HG03521 (cell line): ENCODE results near the gene GAL3ST2.
"Not testable (repeated sequence)": the region's sequence is repeated elsewhere in the genome, so short reads cannot be mapped to it uniquely, and the experiment has no call there.

Source experiments
- ATAC-seq: cut with Tn5 transposase; IDR thresholded peaks from one replicate; pipeline ENCODE4 v1.9.1; 2021; ENCODE audit warnings: mild to moderate bottlenecking, moderate library complexity; ENCODE audit not compliant: unreplicated experiment

The GAL3ST2 gene

DNA sequence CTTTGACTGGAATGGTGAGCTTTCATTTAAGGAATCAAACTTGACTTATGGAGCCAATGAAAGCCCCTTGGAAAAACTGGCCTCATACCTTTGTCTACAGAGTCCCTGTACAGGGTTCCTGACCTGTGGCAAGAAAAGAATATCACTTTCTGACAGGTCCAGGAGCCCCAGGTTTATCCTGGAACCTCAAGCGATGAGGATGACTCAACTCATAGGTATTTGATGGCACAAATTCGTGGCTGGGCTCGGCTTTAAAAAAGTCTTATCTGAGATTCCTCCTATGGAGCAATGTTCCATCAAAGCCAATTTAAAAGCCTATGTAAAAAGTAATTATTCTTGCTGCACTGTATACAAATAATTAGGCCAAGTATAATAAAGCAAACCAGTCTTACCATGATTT is 14.8 kb downstream of the GAL3ST2 start:
- not testable (repeated sequence) for ATAC-seq

DNA sequence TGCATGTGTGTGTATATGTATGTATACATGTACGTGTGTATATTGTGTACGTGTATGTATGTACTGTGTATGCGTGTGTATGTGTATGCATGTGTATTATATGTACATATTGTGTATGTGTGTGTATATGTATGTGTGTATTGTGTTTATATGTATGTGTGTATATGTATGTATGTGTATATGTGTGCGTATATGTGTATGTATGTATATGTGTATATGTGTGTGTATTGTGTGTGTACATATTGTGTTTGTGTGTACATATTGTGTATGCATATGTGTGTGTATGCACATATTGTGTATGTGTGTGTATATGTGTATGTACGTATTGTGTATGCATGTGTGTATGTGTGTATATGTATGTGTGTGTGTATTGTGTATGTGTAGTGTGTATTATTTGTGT is 16.8 kb downstream of the GAL3ST2 start:
- no peak for ATAC-seq

GRCh38 chr2:241794250-241794823 is 17.7 kb downstream of the GAL3ST2 start:
- no peak for ATAC-seq

DNA sequence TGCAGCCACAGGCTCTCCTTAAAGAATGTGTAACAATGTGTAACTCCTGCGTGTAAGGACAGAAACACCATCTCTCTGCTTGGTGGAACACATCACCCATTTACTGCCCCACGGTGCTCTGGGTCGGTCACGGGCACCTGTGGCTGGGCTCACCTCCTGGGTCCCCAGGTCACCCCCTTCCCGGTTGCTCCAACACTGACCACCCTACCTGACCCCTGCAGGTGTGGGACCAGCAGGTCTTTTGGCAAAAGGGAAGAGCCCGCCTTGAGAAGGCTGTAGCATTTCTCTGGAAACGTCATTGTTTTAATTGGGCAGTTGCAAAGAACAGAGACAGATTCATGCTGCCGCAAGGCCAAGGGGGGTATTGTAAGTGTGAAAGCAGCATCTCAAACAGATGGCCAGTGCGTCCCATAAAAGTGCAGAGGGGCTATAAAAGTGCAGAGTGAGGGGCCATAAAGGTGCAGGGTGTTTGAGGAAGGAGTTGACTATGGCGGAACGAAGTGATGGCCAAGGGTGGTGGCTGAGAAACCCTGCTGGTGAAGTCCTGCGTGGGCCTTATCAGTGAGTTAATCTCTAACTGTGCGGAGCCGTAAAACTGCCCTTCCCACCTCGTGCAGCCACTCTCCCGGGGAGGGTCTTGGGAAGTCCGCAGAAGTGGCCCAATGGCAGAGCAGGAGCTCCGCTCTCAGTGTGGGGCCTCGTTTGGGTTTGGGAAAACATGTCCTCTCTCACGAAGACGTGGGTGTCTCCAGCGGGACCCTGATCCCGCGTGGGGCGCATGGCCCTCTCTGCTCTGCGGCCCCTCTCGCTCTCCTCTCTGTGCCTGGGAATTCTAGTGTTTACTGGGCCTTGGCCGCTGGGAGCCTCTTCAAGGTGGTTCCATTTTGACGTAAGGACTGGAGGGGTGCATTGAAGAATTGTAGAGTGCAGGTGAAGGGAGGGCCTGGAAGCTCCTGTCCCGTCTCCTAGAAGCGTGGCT is 18.7 kb downstream of the GAL3ST2 start:
- no peak for ATAC-seq

DNA sequence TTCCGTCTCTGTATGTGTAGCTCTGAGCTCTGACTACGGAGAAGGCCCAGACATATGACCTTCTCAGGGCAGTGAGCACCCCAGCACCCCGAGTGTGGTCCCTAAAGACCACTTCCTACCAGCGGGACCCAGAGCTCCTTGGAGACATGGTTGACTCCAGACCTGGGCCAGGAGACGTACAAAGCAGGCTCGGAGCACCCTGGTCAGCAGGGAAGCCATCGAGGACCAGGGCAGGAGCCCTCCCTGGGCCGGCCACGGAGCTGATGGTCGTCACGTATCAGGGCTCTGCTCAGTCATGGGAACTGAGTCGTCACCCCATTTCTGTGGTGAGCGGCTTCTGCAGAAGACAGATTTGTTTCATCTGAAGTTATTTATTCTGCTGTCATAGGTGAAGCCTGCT is 19.6 kb downstream of the GAL3ST2 start:
- no peak for ATAC-seq

DNA sequence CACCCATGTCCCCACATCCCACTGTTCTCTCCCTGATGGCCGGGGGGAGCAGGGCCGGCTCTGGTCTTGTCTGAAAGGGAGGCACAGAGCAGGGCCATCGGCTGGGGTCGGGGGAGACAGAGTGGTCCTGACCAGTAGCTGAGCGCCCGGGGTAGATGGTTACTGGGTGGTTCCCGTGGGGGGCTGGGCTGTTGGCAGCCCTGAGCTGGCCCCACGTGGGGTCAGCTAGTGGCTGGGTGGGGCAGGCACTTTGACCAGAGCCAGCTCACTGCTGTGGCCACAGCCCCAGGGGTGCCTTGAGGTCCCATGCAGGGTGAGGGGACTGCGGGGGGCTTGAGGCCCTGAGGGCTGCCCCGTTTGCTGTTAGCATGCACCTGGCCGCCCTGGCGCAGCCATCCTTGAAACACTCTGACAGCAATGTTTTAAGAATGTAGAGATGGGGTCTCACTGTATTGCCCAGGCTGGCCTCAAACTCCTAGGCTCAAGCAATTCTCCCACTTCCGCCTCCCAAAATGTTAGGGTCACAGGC is 20.1 kb downstream of the GAL3ST2 start:
- no peak for ATAC-seq

DNA sequence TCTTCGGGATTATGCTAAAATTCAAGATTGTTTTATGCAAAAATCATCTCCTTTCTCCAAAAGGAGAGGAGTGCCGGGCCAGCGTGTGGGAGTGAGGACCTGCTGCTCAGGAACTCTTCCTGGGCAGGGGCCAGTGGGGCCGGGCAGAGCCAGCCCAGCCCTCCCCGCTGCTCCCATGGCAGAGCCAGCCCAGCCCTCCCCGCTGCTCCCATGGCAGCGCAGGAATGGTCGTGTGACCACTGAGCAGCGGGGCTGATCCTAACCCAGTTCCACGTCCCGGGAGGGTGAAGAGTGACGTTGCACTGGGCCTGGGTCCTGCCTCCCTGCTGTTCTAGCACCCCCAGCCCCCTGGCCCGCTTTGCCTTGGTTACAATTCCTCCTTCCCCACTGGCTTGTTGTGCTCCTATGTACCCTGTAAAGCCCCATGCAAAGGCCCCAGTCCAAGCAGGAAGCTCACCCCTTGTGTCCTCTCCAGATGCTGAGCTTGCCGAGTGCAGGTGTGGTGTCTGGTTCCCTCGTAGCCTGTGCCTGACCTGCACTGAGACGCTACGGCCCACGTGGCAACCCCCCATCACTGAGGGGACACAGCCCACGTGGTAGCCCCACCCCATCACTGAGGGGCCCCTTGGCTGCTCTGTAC is 20.9 kb downstream of the GAL3ST2 start:
- ATAC-seq, result no peak

DNA sequence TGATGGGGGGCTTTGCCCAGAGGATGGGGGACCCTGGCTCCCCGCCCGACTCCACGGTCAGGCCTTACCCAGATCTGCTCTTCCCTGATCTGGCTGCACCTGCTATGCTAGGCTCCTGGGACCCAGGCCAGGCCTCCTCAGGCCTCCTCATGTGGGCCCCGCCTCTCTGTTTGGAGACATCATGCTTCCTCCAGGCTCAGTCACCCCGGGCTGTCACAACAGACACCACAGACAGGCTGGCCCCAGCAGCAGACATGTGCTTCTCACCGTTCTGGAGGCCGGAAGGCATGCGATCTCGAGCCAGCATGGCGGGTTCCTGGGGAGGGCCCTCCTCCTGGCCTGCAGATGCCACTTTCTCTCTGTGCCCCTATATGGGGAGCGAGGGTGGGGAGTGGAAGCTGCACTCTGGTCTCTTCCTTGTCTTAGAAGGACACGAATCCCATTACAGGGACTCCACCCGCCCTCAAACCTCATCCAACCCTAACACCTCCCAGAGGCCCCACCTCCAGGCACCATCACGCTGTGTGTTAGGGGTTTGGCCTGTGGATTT is 21.5 kb downstream of the GAL3ST2 start:
- no peak for ATAC-seq

DNA sequence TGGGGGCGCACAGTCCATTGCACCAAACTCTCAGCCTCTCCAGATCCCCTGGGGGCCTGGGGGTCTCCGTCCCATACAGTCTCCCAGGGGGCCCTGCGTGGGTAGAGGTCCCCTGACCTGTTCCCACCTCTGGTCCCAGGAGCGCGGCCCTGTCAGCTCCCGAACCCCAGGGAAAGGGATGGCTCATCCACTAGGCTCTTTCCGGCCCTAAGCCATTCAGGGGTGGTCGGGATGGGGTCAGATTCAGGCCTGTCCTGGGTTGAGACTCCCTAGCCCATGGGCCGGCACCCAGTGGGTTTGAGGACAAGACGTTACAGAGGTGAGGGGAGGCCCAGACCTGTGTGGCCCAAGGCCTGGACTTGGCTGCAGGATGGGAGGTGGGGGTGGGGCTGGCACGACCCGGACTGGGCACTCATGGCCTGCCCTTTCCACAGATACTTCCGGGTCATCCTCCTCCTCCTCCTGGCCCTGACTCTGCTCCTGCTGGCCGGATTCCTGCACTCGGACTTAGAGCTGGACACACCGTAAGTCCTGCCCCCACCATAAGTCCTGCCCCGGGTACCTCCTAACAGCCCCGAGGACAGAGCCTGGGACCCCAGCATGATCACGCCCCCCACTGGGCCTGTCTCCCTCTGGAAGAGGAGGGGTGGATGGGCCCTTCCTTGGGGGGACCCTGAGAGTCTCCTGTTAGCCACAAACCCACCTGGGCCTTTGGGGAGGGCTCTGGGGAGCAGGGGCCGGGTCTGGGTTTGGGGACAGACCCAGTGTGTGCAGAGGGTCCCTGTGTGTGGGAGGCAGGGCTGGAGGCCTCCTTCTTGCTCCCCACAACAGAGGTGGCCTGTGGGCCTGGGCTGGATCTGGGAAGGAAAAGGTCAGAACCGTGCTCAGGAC is 22.3 kb downstream of the GAL3ST2 start:
- ATAC-seq, result no peak

DNA sequence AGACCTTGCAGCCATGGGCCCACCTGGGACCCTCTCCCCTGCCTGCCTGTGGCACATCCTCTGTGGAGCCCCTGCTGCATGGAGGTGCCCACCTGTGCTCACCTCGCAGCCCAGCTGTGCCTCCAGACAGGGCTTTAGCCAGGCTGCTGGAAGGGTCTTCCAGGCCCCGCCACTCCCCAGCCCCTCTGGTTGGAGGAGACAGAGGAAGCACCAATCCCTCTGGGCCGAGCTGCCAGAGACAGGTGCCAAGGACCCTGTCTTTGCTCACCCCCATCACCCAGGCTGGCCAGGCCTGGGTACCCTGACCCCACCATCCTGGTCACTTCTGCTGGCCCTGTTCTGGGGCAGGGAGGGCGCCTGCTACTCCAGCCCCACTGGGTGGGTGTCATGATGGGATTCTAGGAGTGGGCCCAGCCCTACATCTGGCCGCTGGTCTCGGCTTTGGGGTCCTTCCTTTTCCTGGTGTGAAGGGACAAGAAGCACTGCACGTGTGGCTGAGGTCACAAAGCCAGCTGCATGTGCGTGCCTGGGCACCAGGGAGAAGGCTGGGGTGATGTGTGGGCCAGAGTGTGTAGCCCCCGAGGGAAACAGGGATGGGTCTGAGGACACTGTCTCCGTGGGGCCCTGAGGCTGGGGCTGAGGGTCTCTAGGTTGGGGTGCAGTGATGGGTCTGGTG is 23.0 kb downstream of the GAL3ST2 start:
- no peak for ATAC-seq

GRCh38 chr2:241800198-241800903 is 23.7 kb downstream of the GAL3ST2 start:
- ATAC-seq, result not testable (repeated sequence)

GRCh38 chr2:241801611-241802420 is 25.2 kb downstream of the GAL3ST2 start:
- no peak for ATAC-seq

DNA sequence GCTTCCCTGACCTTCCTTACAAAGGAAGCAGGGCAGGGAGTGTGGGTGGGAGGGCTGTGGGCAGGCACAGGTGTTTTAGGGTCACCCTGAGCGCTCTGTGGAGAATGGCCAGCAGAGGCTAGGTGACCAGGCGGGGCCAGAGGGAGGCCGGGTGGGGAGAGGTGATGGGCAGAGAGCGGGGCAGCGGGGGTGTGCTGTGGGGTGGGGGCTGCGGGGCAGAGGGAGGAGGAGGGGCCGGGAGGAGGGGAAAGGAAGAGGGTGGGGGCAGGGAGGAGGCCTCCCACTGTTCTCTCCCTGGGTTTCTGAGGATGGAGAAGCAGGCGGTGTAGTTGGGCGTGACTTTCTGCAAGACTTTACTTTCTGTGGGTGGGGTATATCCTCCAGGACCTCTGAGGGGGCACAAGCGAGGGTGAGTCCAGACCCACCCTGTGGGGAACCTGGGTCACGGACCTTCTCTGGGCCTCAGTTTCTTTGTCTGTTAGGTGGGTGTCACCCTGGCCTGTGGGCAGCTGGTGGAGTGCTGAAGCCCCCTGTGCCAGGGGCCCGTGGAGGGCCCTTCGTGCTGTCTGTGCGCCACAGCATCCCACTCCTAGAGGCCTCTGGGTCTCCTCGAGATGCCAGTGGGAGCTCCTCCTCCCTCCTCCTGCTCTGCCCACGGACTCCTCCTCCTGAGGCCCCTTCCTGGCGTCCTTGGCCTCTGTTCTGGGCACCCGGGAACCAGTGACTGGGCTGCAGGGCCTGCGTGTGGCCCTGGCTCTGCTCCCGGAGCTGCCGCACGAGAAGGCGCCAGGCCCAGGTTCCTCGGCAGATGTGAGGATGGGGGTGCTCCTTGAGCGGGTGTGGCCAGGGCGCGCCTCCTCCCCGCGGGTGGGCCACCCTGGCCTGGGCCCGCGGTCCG is 26.0 kb downstream of the GAL3ST2 start:
- no peak for ATAC-seq

- ATAC-seq, result no peak
These were observed 27.0 kb downstream of the GAL3ST2 start for GRCh38 chr2:241803387-241804325.

GRCh38 chr2:241804326-241805229 is 28.0 kb downstream of the GAL3ST2 start:
- ATAC-seq, result no peak
